GM12865 (cell line): ENCODE measurements around the gene PNPLA2.

ENCODE experiments used
- DNase-seq: peaks from one replicate; pipeline ENCODE4 v3.0.0; 2010; ENCODE audit warnings: low read depth
- H3K4me3 ChIP-seq: 2 replicates; pipeline ENCODE4 v1.5.1; 2011; ENCODE audit warnings: mild to moderate bottlenecking, low read depth, low read length, control low read depth
- CTCF ChIP-seq: IDR thresholded peaks from 2 replicates; pipeline ENCODE4 v1.5.1; 2011; ENCODE audit warnings: low read length, control low read depth, low read depth, inconsistent platforms; ENCODE audit not compliant: insufficient read depth; ENCODE audit errors: missing control alignments

Gene PNPLA2

GRCh38 chr11:829176-829846, 10.6 kb downstream of the PNPLA2 start:
- H3K4me3 ChIP-seq, result peak overlapping the region; percentile 16; the same call in 1 of the 2 replicates
- no peak for DNase-seq
- no peak for TF ChIP-seq CTCF

- DNase-seq, result no peak
- H3K4me3 ChIP-seq, result peak overlapping the region; percentile 16; the same call in 1 of the 2 replicates
- TF ChIP-seq CTCF, result no peak
These were observed 11.2 kb downstream of the PNPLA2 start for GRCh38 chr11:829847-830294.

- H3K4me3 ChIP-seq, result peak overlapping the region; percentile 16; the same call in 1 of the 2 replicates
- no peak for TF ChIP-seq CTCF
- DNase-seq, result peak; percentile 66
These were observed 11.8 kb downstream of the PNPLA2 start for GRCh38 chr11:830295-831117.

- TF ChIP-seq CTCF, result no peak
- DNase-seq, result no peak
- H3K4me3 ChIP-seq, result no peak overlapping the region
These were observed 12.6 kb downstream of the PNPLA2 start for GRCh38 chr11:831118-831864.

DNA sequence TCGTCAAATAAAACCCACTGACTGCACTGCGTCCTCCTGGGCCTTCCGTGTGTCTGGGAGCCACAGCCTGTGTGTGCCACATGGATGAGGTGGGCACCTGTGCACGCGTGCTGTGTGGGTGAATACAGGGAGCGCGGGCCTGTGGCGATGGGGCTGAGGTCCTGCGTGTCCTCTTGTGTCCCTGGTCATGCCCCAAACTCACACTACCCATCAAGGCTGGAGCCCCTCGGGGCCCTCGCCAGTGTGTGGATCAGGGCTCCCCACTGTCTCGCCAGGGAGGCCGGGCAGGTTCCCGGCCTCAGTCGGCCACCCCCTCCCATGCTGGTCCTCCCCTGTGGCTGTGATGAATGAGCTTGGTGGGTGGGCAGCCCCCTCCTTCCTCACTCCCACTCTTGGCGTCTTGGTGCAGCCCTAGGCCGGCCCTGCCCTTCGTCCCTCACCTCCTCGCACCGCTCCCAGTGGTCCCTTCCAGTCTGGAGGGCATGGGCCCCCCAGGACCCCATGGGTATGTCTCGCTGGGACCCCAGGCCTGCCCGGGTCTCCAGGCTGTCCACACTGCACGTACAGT, 13.3 kb downstream of the PNPLA2 start:
- no peak for DNase-seq
- TF ChIP-seq CTCF, result no peak
- peak overlapping the region; percentile 43 for H3K4me3 ChIP-seq

DNA sequence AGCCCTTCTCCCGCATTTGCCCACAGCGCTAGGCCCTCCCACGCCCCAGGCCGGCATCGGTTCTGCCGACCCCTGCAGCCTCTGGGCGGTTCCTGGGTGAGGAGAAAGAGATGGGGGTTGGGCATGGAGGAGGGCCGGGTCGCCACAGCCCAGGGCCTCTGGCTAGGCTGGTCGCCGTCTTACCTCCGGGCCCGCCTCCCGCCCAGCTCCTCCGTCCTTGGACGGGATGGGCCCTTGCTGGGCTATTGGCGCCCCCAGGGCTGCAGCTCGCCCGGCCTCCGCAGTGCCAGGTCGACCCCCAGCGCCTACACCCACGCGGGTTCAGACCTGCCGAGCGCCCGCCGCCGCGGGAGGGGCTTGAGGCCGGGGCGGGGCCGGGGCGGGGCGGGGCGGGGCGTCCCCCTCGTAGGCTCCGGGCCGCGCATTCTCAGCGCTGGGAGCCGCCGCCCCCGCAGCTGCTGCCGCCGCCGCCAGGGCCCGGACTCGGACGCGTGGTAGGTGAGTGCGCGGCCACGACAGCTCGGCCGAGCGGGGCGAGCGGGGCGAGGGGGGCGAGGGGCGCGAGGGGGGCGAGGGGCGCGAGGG, 13.9 kb downstream of the PNPLA2 start, which contains the start of gene CD151:
Gene CD151 (plus strand): TSS at position 424 of the 585 bp plus-strand sequence. CDS start 3,118 bp downstream, outside the sequence.
- DNase-seq, result peak; percentile 68
- no peak for TF ChIP-seq CTCF
- H3K4me3 ChIP-seq, result peak within 1 kb of the TSS; percentile 61
